OCI-LY1 (cell line): ENCODE results near the gene HM13.

Source experiments
- H2AFZ ChIP-seq: fragments of 200-600 bp; sonication (generic), shearing (Covaris generic); 2 replicates; pipeline ENCODE4 v1.6.0; 2014; ENCODE audit warnings: antibody characterized with exemption, mild to moderate bottlenecking, low read length
- H3F3A ChIP-seq: fragments of 200-600 bp; sonication (generic), shearing (Covaris generic); 2 replicates; pipeline ENCODE4 v1.6.0; 2014; ENCODE audit warnings: mild to moderate bottlenecking, antibody characterized with exemption, low read length, moderate library complexity; ENCODE audit not compliant: insufficient read depth
- H3K27ac ChIP-seq: fragments of 200-600 bp; sonication (generic); 2 replicates; pipeline ENCODE4 v1.5.1; 2014; ENCODE audit warnings: low read length, mixed run types, mild to moderate bottlenecking, low read depth; ENCODE audit not compliant: poor library complexity, severe bottlenecking
- H3K27me3 ChIP-seq: fragments of 200-600 bp; sonication (generic); 2 replicates; pipeline ENCODE4 v1.6.0; 2014; ENCODE audit warnings: antibody characterized with exemption, mild to moderate bottlenecking, low read length, moderate library complexity; ENCODE audit not compliant: insufficient read depth
- H3K36me3 ChIP-seq: fragments of 200-600 bp; sonication (generic); 2 replicates; pipeline ENCODE4 v1.6.1; 2014; ENCODE audit warnings: mild to moderate bottlenecking, antibody characterized with exemption, low read length, moderate library complexity, mixed read lengths; ENCODE audit not compliant: insufficient read depth
- H3K4me1 ChIP-seq: fragments of 200-600 bp; sonication (generic); 2 replicates; pipeline ENCODE4 v1.5.1; 2014; ENCODE audit warnings: mild to moderate bottlenecking, low read length, moderate library complexity; ENCODE audit not compliant: insufficient read depth, severe bottlenecking
- H3K4me2 ChIP-seq: fragments of 200-600 bp; sonication (generic), shearing (Covaris generic); 2 replicates; pipeline ENCODE4 v1.6.1; 2014; ENCODE audit warnings: low read length
- H3K4me3 ChIP-seq: fragments of 200-600 bp; sonication (generic); 2 replicates; pipeline ENCODE4 v1.5.1; 2014; ENCODE audit warnings: low read length, low read depth, mild to moderate bottlenecking, mixed read lengths; ENCODE audit not compliant: poor library complexity, severe bottlenecking
- H3K79me2 ChIP-seq: fragments of 200-600 bp; shearing (Covaris generic); 2 replicates; pipeline ENCODE4 v1.6.1; 2016; ENCODE audit warnings: mixed run types, low read length, mixed read lengths; ENCODE audit not compliant: insufficient read depth
- H3K9ac ChIP-seq: fragments of 200-600 bp; sonication (generic), shearing (Covaris generic); 2 replicates; pipeline ENCODE4 v1.6.1; 2014; ENCODE audit warnings: mild to moderate bottlenecking, low read length, mixed read lengths
- H3K9me2 ChIP-seq: fragments of 200-600 bp; sonication (generic), shearing (Covaris generic); 2 replicates; pipeline ENCODE4 v1.6.1; 2014; ENCODE audit warnings: low read depth, mild to moderate bottlenecking, low read length, mixed read lengths
- H3K9me3 ChIP-seq: fragments of 200-600 bp; shearing (Covaris generic); 2 replicates; pipeline ENCODE4 v1.6.1; 2014; ENCODE audit warnings: low read length, mixed read lengths
- H4K20me1 ChIP-seq: fragments of 200-600 bp; sonication (generic), shearing (Covaris generic); 2 replicates; pipeline ENCODE4 v1.6.0; 2016; ENCODE audit warnings: mild to moderate bottlenecking, low read length; ENCODE audit not compliant: insufficient read depth
- EZH2 ChIP-seq: fragments of 200-600 bp; sonication (generic), shearing (Covaris generic); IDR thresholded peaks from 2 replicates; pipeline ENCODE4 v1.8.0; 2017; ENCODE audit warnings: borderline replicate concordance, mixed run types, mild to moderate bottlenecking, antibody characterized with exemption, low read length, moderate library complexity, mixed read lengths
- TF ChIP-seq, protein P1 (sequence below): fragments of 200-600 bp; sonication (generic), shearing (Covaris generic); IDR thresholded peaks from 2 replicates; pipeline ENCODE4 v1.5.1; 2017; ENCODE audit warnings: mild to moderate bottlenecking, antibody characterized with exemption, low read length, moderate library complexity, mixed read lengths

HM13 gene

DNA sequence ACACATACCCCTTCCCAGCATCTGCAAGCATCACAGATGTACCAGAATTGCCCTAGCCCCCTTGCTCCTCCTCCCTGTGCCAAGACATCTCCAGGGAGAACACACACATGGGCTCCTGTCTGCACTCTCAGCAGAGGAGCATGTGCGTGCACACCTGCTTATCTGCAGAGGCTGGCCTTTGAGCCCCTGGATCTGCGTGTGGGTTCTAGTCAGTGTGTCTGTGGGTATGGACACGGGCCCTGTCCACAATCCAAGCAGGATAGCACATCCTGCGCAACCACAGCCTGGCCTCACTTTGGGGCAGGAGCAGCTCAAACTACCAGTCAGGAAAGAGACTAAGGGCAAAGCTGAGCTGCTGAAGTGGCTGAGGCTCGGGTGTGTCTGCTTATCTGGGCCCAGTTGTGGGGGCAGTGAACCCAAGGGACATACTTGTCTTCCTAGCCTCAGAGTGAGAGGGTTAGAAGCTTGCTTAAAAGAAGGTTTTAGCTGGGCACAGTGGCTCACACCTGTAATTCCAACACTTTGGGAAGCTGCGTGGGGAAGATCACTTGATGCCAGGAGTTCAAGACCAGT is 41.0 kb downstream of the HM13 start:
- Histone ChIP-seq H3K36me3 (peaks cover 66% of the 10 kb centered on the region), H3K4me3 (no peak overlapping the region), H3K9ac (no peak overlapping the region), H3K27me3 (no peaks in the 10 kb centered on the region), H3K4me2 (no peak overlapping the region), H3K79me2 (no peaks in the 10 kb centered on the region), H2AFZ (no peak overlapping the region), H3K9me3 (no peaks in the 10 kb centered on the region), H3K9me2 (no peaks in the 10 kb centered on the region), H3F3A (no peaks in the 10 kb centered on the region), H4K20me1 (no peaks in the 10 kb centered on the region), H3K27ac (no peak overlapping the region), H3K4me1 (peaks cover 8% of the 10 kb centered on the region)
- TF ChIP-seq, protein P1, sequence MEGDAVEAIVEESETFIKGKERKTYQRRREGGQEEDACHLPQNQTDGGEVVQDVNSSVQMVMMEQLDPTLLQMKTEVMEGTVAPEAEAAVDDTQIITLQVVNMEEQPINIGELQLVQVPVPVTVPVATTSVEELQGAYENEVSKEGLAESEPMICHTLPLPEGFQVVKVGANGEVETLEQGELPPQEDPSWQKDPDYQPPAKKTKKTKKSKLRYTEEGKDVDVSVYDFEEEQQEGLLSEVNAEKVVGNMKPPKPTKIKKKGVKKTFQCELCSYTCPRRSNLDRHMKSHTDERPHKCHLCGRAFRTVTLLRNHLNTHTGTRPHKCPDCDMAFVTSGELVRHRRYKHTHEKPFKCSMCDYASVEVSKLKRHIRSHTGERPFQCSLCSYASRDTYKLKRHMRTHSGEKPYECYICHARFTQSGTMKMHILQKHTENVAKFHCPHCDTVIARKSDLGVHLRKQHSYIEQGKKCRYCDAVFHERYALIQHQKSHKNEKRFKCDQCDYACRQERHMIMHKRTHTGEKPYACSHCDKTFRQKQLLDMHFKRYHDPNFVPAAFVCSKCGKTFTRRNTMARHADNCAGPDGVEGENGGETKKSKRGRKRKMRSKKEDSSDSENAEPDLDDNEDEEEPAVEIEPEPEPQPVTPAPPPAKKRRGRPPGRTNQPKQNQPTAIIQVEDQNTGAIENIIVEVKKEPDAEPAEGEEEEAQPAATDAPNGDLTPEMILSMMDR, result no peak
- no peak for TF ChIP-seq EZH2

DNA sequence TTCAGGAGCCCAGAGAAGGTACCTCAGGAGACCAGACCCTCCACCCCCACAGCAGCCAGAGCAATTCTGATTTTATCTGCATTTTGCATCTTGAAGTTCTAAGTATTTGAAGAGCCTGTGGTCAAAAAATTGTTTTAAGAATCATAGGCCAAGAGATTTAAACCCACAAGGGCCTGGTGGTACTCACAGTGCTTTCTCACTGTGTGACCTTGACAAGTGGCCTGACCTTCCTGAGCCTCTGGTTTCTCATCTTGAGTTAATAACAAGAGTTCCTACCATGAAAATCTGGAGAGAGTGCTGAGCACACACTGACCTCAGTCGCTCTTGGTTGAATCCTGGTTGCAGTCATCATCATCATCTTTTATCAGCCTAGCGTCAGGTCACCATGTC is 45.5 kb downstream of the HM13 start:
- Histone ChIP-seq H4K20me1 (no peaks in the 10 kb centered on the region), H3K9ac (no peak overlapping the region)
- TF ChIP-seq EZH2, result no peak
- TF ChIP-seq, protein P1, result no peak

DNA sequence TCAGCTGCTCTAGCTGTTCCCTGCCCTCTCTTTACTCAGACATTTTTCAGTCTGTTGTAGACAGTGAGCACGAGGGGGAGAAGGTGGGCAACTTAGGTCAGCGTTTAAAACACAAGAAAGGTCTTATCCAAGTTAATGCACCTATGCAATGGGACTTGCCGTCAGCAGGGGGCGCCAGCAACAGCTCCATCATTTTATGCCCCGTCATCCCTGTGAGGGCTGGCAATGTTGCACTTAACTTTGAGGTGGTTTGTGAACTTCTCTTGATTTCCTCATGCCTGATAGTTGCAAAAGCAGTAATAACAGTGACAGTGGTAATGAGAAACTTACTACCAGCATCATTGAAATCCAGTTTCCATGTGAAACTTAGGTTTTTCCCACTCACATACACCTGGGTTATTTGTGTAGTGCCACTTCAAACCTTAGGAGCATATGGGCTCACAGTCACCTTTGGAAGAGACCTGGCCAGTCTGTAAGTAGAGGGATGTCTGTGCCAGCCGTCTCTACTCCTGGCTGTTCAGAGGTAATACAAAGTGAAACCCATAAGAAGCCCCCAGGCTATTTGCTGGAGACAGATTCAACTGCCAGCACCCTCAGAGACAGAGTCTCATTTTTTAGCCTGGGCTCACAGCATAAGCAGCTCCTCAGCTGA is 46.0 kb downstream of the HM13 start:
- no peak overlapping the region for H3K4me2 ChIP-seq
- peaks cover 10% of the 10 kb centered on the region for H3K4me1 ChIP-seq
- peaks cover 66% of the 10 kb centered on the region for H3K36me3 ChIP-seq

More for the DNA sequence above, 45.5 kb downstream of the HM13 start:
- Histone ChIP-seq H3K9me3 (no peaks in the 10 kb centered on the region), H3K27ac (peak overlapping the region; percentile 23), H3K4me3 (no peak overlapping the region), H2AFZ (no peak overlapping the region), H3F3A (no peaks in the 10 kb centered on the region), H3K27me3 (no peaks in the 10 kb centered on the region), H3K4me2 (no peak overlapping the region), H3K79me2 (no peaks in the 10 kb centered on the region), H3K9me2 (no peaks in the 10 kb centered on the region), H3K36me3 (peaks cover 71% of the 10 kb centered on the region), H3K4me1 (peaks cover 9% of the 10 kb centered on the region)

More for the DNA sequence above, 46.0 kb downstream of the HM13 start:
- Histone ChIP-seq H3K27me3 (no peaks in the 10 kb centered on the region), H3K79me2 (no peaks in the 10 kb centered on the region), H2AFZ (no peak overlapping the region), H4K20me1 (no peaks in the 10 kb centered on the region), H3K9me2 (no peaks in the 10 kb centered on the region), H3F3A (no peaks in the 10 kb centered on the region), H3K9me3 (no peaks in the 10 kb centered on the region), H3K9ac (no peak overlapping the region; the same call in 1 of the 2 replicates), H3K27ac (peak overlapping the region; percentile 51), H3K4me3 (no peak overlapping the region)
- TF ChIP-seq, protein P1, result peak; percentile 96
- TF ChIP-seq EZH2, result no peak
